Measurements from ENCODE around the gene CSNK2A2.

Gene CSNK2A2

DNA sequence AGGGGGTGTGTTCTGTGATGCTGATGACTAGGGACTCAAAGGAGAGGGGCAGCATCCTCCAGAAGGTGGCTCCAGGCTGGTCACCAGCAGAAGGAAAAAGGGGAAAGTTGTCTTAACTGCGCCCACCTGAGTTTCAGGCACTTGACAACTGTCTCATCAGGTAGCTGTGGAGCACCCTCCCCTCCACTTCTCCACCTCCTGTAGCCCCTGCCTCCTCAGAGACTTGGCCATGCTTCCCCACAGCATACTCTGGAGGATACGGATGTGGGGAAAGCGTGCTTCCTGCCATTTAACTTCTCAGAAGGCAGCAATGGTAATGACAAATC lies 86.6 kb downstream of the CSNK2A2 start:
- TF ChIP-seq POLR2A (IDR thresholded peaks at IDR 0.05; ENCODE audit: extremely low read depth, insufficient read length) (no peak), MAX (IDR thresholded peaks at IDR 0.05; ENCODE audit: low read depth, low read length) (no peak), MYC (IDR thresholded peaks at IDR 0.05; ENCODE audit: low read depth, low read length) (no peak)
- TF ChIP-seq, protein P1, sequence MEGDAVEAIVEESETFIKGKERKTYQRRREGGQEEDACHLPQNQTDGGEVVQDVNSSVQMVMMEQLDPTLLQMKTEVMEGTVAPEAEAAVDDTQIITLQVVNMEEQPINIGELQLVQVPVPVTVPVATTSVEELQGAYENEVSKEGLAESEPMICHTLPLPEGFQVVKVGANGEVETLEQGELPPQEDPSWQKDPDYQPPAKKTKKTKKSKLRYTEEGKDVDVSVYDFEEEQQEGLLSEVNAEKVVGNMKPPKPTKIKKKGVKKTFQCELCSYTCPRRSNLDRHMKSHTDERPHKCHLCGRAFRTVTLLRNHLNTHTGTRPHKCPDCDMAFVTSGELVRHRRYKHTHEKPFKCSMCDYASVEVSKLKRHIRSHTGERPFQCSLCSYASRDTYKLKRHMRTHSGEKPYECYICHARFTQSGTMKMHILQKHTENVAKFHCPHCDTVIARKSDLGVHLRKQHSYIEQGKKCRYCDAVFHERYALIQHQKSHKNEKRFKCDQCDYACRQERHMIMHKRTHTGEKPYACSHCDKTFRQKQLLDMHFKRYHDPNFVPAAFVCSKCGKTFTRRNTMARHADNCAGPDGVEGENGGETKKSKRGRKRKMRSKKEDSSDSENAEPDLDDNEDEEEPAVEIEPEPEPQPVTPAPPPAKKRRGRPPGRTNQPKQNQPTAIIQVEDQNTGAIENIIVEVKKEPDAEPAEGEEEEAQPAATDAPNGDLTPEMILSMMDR (IDR thresholded peaks at IDR 0.05; ENCODE audit: low read depth, low read length) = no peak
- H3K4me3 ChIP-seq (ENCODE audit: low read depth, low read length) = no peak overlapping the region
- no peak for DNase-seq (ENCODE audit: low read depth)

GRCh38 chr16:58110571-58111301 lies 87.2 kb downstream of the CSNK2A2 start:
- DNase-seq (ENCODE audit: low read depth) = no peak
- TF ChIP-seq POLR2A (IDR thresholded peaks at IDR 0.05; ENCODE audit: extremely low read depth, insufficient read length) (no peak), MAX (IDR thresholded peaks at IDR 0.05; ENCODE audit: low read depth, low read length) (no peak), MYC (IDR thresholded peaks at IDR 0.05; ENCODE audit: low read depth, low read length) (no peak)
- TF ChIP-seq, protein P1 (IDR thresholded peaks at IDR 0.05; ENCODE audit: low read depth, low read length) = no peak
- H3K4me3 ChIP-seq (ENCODE audit: low read depth, low read length) = no peak overlapping the region

GRCh38 chr16:58109881-58110280 lies 88.0 kb downstream of the CSNK2A2 start:
- H3K4me3 ChIP-seq (ENCODE audit: low read depth, low read length) = no peak overlapping the region
- TF ChIP-seq MYC (IDR thresholded peaks at IDR 0.05; ENCODE audit: low read depth, low read length) = no peak
- no peak for TF ChIP-seq POLR2A (IDR thresholded peaks at IDR 0.05; ENCODE audit: extremely low read depth, insufficient read length)
- no peak for TF ChIP-seq MAX (IDR thresholded peaks at IDR 0.05; ENCODE audit: low read depth, low read length)
- TF ChIP-seq, protein P1 (IDR thresholded peaks at IDR 0.05; ENCODE audit: low read depth, low read length) = no peak
- no peak for DNase-seq (ENCODE audit: low read depth)

- no peak for TF ChIP-seq POLR2A (IDR thresholded peaks at IDR 0.05; ENCODE audit: extremely low read depth, insufficient read length)
- TF ChIP-seq MAX (IDR thresholded peaks at IDR 0.05; ENCODE audit: low read depth, low read length) = no peak
- TF ChIP-seq, protein P1 (IDR thresholded peaks at IDR 0.05; ENCODE audit: low read depth, low read length) = no peak
- TF ChIP-seq MYC (IDR thresholded peaks at IDR 0.05; ENCODE audit: low read depth, low read length) = no peak
- H3K4me3 ChIP-seq (ENCODE audit: low read depth, low read length) = no peak overlapping the region
- no peak for DNase-seq (ENCODE audit: low read depth)
Observed at GRCh38 chr16:58109330-58109729, 88.6 kb downstream of the CSNK2A2 start.

All from NB4 (cell line).